ENCODE data around the gene CTR9. TPM values are rescaled to one million over a fixed set of nuclear protein-coding genes. Genes with fewer than 3 reads are reported as not detected.

CTR9 gene
- total RNA-seq, 1 experiment from 2014 or later: 34.0 TPM

GRCh38 chr11:10792385-10793068 lies 41.5 kb downstream of the CTR9 start:
- CTCF ChIA-PET: interaction anchor here (0.6 to 2.7 kb wide), 13 partner anchors 8 to 1317 kb away, joined by 3 to 28 read pairs (median 7); partner anchors contain the start of gene EIF4G2
- peak; percentile 96 for DNase-seq
- BruUV-seq (replicated peaks): no TSS peak
- peak; percentile 89 for TF ChIP-seq CTCF (IDR thresholded peaks at IDR 0.05; ENCODE audit: unreplicated experiment)
- H3K27ac Mint-ChIP-seq (ENCODE audit: unreplicated experiment): no peak overlapping the region
- H3K4me1 Mint-ChIP-seq (ENCODE audit: low read depth, unreplicated experiment): peaks cover 34% of the 10 kb centered on the region
- no peaks in the 10 kb centered on the region for H3K9me3 Mint-ChIP-seq (ENCODE audit: low read depth, unreplicated experiment)
- peaks cover 7% of the 10 kb centered on the region for H3K36me3 Mint-ChIP-seq (ENCODE audit: insufficient read depth, unreplicated experiment)
- H3K27me3 Mint-ChIP-seq (ENCODE audit: unreplicated experiment): no peaks in the 10 kb centered on the region
- peak overlapping the region; percentile 12 for H3K4me3 Mint-ChIP-seq (ENCODE audit: low read depth, unreplicated experiment)
- intact Hi-C loops (cut with micrococcal nuclease; ENCODE audit: unreplicated experiment): loop anchor here (2.0 to 5.0 kb wide), 3 partner anchors 140 to 995 kb away; no protein-coding TSS in a partner anchor

- Mint-ChIP-seq H3K27me3 (ENCODE audit: unreplicated experiment) (no peaks in the 10 kb centered on the region), H3K4me1 (ENCODE audit: low read depth, unreplicated experiment) (peaks cover 34% of the 10 kb centered on the region), H3K36me3 (ENCODE audit: insufficient read depth, unreplicated experiment) (peaks cover 18% of the 10 kb centered on the region), H3K27ac (ENCODE audit: unreplicated experiment) (no peak overlapping the region), H3K4me3 (ENCODE audit: low read depth, unreplicated experiment) (no peak overlapping the region), H3K9me3 (ENCODE audit: low read depth, unreplicated experiment) (no peaks in the 10 kb centered on the region)
- CTCF ChIA-PET: interaction anchor here (0.6 to 2.7 kb wide), 11 partner anchors 9 to 284 kb away, joined by 3 to 28 read pairs (median 7); partner anchors contain the start of gene EIF4G2
- no peak for TF ChIP-seq CTCF (IDR thresholded peaks at IDR 0.05; ENCODE audit: unreplicated experiment)
- intact Hi-C loops (cut with micrococcal nuclease; ENCODE audit: unreplicated experiment): loop anchor here (2.0 to 5.0 kb wide), 3 partner anchors 139 to 994 kb away; no protein-coding TSS in a partner anchor
- no TSS peak for BruUV-seq (replicated peaks)
- no peak for DNase-seq
Observed at GRCh38 chr11:10793470-10794255, 42.6 kb downstream of the CTR9 start.

GRCh38 chr11:10796191-10796590 lies 45.1 kb downstream of the CTR9 start:
- Mint-ChIP-seq H3K27ac (ENCODE audit: unreplicated experiment) (peak overlapping the region; percentile 53), H3K9me3 (ENCODE audit: low read depth, unreplicated experiment) (no peaks in the 10 kb centered on the region), H3K36me3 (ENCODE audit: insufficient read depth, unreplicated experiment) (peaks cover 43% of the 10 kb centered on the region), H3K4me1 (ENCODE audit: low read depth, unreplicated experiment) (peaks cover 34% of the 10 kb centered on the region), H3K4me3 (ENCODE audit: low read depth, unreplicated experiment) (no peak overlapping the region), H3K27me3 (ENCODE audit: unreplicated experiment) (no peaks in the 10 kb centered on the region)
- CTCF ChIA-PET: interaction anchor here (0.6 kb wide), 1 partner anchor 1583 kb away, joined by 4 read pairs; no protein-coding TSS in a partner anchor
- no peak for DNase-seq
- intact Hi-C loops (cut with micrococcal nuclease; ENCODE audit: unreplicated experiment): no loop called here
- BruUV-seq (replicated peaks): no TSS peak
- no peak for TF ChIP-seq CTCF (IDR thresholded peaks at IDR 0.05; ENCODE audit: unreplicated experiment)

GRCh38 chr11:10797001-10797400 lies 46.0 kb downstream of the CTR9 start:
- Mint-ChIP-seq H3K4me1 (ENCODE audit: low read depth, unreplicated experiment) (peaks cover 34% of the 10 kb centered on the region), H3K27me3 (ENCODE audit: unreplicated experiment) (no peaks in the 10 kb centered on the region), H3K27ac (ENCODE audit: unreplicated experiment) (no peak overlapping the region), H3K9me3 (ENCODE audit: low read depth, unreplicated experiment) (no peaks in the 10 kb centered on the region), H3K36me3 (ENCODE audit: insufficient read depth, unreplicated experiment) (peaks cover 51% of the 10 kb centered on the region), H3K4me3 (ENCODE audit: low read depth, unreplicated experiment) (no peak overlapping the region)
- CTCF ChIA-PET: no interaction called here
- intact Hi-C loops (cut with micrococcal nuclease; ENCODE audit: unreplicated experiment): no loop called here
- no peak for DNase-seq
- BruUV-seq (replicated peaks): TSS peak; percentile 3
- TF ChIP-seq CTCF (IDR thresholded peaks at IDR 0.05; ENCODE audit: unreplicated experiment): no peak

All from Calu3 (cell line).